ENCODE results near the gene HTT. TPM values are rescaled to one million over a fixed set of nuclear protein-coding genes. Genes with fewer than 3 reads are reported as not detected.
A peak's percentile ranks its signal among the peaks of the same experiment; 100 is the strongest.
"Not testable (repeated sequence)": the region's sequence is repeated elsewhere in the genome, so short reads cannot be mapped to it uniquely, and the experiment has no call there.

HTT gene
- polyA plus RNA-seq, 3 donors = 1.8 to 27.1 (median 3.0) TPM

DNA sequence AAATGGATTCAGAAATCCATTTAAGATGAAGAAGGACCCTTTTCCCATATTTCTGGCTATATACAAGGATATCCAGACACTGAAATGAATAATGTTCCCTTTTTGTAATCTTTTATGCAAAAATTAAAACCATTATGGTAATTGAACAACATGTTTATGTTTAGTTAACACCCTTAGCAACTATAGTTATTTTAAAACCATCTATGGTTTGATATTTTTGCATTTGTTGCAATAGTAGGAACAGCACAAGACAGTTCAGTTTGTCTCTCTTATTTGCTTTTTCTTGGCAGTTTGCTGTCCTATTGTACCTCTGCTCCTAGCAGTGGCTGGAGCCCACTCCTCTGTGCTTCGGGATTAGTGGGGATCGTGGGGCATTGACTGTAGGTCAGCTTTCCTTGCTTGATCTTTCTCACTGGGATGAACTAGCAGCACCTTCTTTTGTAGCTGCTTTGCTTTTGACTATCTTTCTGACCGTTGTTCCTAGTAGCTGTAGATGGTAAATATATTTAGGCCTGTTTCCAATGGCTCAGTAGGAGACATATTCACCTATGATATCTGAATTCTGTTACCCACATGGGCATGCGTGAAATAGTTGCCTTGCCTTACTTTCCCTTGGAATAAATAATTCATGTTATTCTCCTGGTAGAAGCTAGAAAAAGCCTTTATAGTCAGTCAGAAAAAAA, 12.8 kb downstream of the HTT start:
- TF ChIP-seq, protein P1, sequence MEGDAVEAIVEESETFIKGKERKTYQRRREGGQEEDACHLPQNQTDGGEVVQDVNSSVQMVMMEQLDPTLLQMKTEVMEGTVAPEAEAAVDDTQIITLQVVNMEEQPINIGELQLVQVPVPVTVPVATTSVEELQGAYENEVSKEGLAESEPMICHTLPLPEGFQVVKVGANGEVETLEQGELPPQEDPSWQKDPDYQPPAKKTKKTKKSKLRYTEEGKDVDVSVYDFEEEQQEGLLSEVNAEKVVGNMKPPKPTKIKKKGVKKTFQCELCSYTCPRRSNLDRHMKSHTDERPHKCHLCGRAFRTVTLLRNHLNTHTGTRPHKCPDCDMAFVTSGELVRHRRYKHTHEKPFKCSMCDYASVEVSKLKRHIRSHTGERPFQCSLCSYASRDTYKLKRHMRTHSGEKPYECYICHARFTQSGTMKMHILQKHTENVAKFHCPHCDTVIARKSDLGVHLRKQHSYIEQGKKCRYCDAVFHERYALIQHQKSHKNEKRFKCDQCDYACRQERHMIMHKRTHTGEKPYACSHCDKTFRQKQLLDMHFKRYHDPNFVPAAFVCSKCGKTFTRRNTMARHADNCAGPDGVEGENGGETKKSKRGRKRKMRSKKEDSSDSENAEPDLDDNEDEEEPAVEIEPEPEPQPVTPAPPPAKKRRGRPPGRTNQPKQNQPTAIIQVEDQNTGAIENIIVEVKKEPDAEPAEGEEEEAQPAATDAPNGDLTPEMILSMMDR (IDR thresholded peaks at IDR 0.05) = no peak
- peaks cover 0 to 4% (median 0%) of the 10 kb centered on the region in 3 donors for H3K27me3 Mint-ChIP-seq (ENCODE audit: low read depth in 3 of 3)
- H4K20me1 ChIP-seq (ENCODE audit: insufficient read depth, low read length) = peaks cover 79% of the 10 kb centered on the region
- no peak overlapping the region for H3K27ac Mint-ChIP-seq
- no peaks in the 10 kb centered on the region for H3K27me3 ChIP-seq (ENCODE audit: control insufficient read depth in 2 of 2, insufficient read depth in 2 of 2, low read length in 2 of 2)
- DNase-seq = no peak
- H3K4me3 Mint-ChIP-seq = no peak overlapping the region
- H3K4me3 ChIP-seq (replicated peaks in 1 of 3; ENCODE audit: low read depth in 2 of 3, low read length in 3 of 3) = no peak overlapping the region
- peaks cover 10 to 12% of the 10 kb centered on the region in 2 donors for H3K4me1 ChIP-seq (ENCODE audit: control insufficient read depth in 1 of 2, insufficient read depth in 2 of 2, low read length in 2 of 2)
- H3K4me2 ChIP-seq (replicated peaks; ENCODE audit: extremely low read depth, low read length, poor library complexity, severe bottlenecking) = no peak overlapping the region
- 100% methylated on average over 2 of the region's 4 CpGs for WGBS (ENCODE audit: insufficient coverage)
- H3K9me3 ChIP-seq (replicated peaks in 1 of 2; ENCODE audit: control insufficient read depth in 1 of 2, insufficient read depth in 1 of 2, low read length in 2 of 2) = no peaks in the 10 kb centered on the region
- H3K4me1 Mint-ChIP-seq = peaks cover 22% of the 10 kb centered on the region
- peaks cover 43% of the 10 kb centered on the region for H3K79me2 ChIP-seq (ENCODE audit: insufficient read depth, low read length)
- no peak overlapping the region for H3K27ac ChIP-seq (ENCODE audit: low read depth in 1 of 2, low read length in 2 of 2)
- intact Hi-C loops (cut with micrococcal nuclease) = no loop called here
- H3K9me3 Mint-ChIP-seq = peaks cover 0 to 3% (median 0%) of the 10 kb centered on the region in 7 donors
- peaks cover 34 to 51% of the 10 kb centered on the region in 2 donors for H3K36me3 Mint-ChIP-seq
- no peak overlapping the region for H3K9ac ChIP-seq (ENCODE audit: insufficient read depth, low read length, poor library complexity, severe bottlenecking)
- H2AFZ ChIP-seq (ENCODE audit: insufficient read depth, low read depth, low read length, poor library complexity, severe bottlenecking) = no peak overlapping the region
- H3K36me3 ChIP-seq (replicated peaks in 1 of 2; ENCODE audit: control insufficient read depth in 1 of 2, insufficient read depth in 2 of 2, low read length in 2 of 2) = peaks cover 41 to 54% of the 10 kb centered on the region in 2 donors

DNA sequence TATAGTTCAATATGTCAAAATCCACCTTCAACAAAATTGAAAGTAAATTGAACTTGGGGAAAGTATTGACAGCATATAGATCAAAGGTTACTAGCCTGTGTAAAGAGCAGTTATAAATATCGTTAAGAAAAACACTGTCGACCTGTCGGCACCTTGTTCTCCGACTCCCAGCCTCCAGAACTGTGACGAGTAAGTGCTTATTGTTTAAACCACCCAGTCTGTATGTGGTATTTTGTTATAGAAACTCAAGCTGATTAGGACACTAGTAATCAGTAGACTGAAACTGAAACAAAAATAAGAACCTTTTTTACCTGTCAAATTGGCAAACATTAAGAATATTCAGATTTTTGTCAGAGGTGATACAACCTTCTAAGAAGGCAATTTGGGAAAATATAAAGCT, 17.0 kb downstream of the HTT start:
- Histone ChIP-seq H3K9ac (ENCODE audit: insufficient read depth, low read length, poor library complexity, severe bottlenecking) (no peak overlapping the region), H4K20me1 (ENCODE audit: insufficient read depth, low read length) (peaks cover 44% of the 10 kb centered on the region), H3K9me3 (replicated peaks in 1 of 2; ENCODE audit: control insufficient read depth in 1 of 2, insufficient read depth in 1 of 2, low read length in 2 of 2) (no peaks in the 10 kb centered on the region), H3K79me2 (ENCODE audit: insufficient read depth, low read length) (peaks cover 15% of the 10 kb centered on the region), H3K36me3 (replicated peaks in 1 of 2; ENCODE audit: control insufficient read depth in 1 of 2, insufficient read depth in 2 of 2, low read length in 2 of 2) (peaks cover 64 to 84% of the 10 kb centered on the region in 2 donors), H3K27me3 (ENCODE audit: control insufficient read depth in 2 of 2, insufficient read depth in 2 of 2, low read length in 2 of 2) (no peaks in the 10 kb centered on the region), H3K27ac (ENCODE audit: low read depth in 1 of 2, low read length in 2 of 2) (no peak overlapping the region), H2AFZ (ENCODE audit: insufficient read depth, low read depth, low read length, poor library complexity, severe bottlenecking) (no peak overlapping the region), H3K4me2 (replicated peaks; ENCODE audit: extremely low read depth, low read length, poor library complexity, severe bottlenecking) (no peak overlapping the region), H3K4me3 (replicated peaks in 1 of 3; ENCODE audit: low read depth in 2 of 3, low read length in 3 of 3) (no peak overlapping the region), H3K4me1 (ENCODE audit: control insufficient read depth in 1 of 2, insufficient read depth in 2 of 2, low read length in 2 of 2) (no peaks in the 10 kb centered on the region)
- H3K4me3 Mint-ChIP-seq = no peak overlapping the region
- H3K27ac Mint-ChIP-seq = peak overlapping the region in 3 of 7 donors; percentile 19 to 61 (median 20)
- TF ChIP-seq, protein P1 (IDR thresholded peaks at IDR 0.05) = no peak
- H3K36me3 Mint-ChIP-seq = peaks cover 65 to 79% of the 10 kb centered on the region in 2 donors
- no peak for DNase-seq
- no peaks in the 10 kb centered on the region for H3K4me1 Mint-ChIP-seq
- peaks cover 0 to 2% (median 0%) of the 10 kb centered on the region in 3 donors for H3K27me3 Mint-ChIP-seq (ENCODE audit: low read depth in 3 of 3)
- H3K9me3 Mint-ChIP-seq = peaks cover 0 to 3% (median 0%) of the 10 kb centered on the region in 7 donors
- WGBS (ENCODE audit: insufficient coverage) = no CpG with 5 or more reads among the region's 5 CpGs
- intact Hi-C loops (cut with micrococcal nuclease) = no loop called here

DNA sequence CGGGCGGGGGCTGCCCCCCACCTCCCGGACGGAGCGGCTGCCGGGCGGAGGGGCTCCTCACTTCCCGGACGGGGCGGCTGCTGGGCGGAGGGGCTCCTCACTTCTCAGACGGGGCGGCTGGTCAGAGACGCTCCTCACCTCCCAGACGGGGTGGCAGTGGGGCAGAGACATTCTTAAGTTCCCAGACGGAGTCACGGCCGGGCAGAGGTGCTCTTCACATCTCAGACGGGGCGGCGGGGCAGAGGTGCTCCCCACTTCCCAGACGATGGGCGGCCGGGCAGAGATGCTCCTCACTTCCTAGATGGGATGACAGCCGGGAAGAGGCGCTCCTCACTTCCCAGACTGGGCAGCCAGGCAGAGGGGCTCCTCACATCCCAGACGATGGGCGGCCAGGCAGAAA, 20.2 kb downstream of the HTT start:
- H3K27ac ChIP-seq (ENCODE audit: low read depth in 1 of 2, low read length in 2 of 2); H3K4me3 Mint-ChIP-seq; H2AFZ ChIP-seq (ENCODE audit: insufficient read depth, low read depth, low read length, poor library complexity, severe bottlenecking); H3K4me1 Mint-ChIP-seq; H3K27ac Mint-ChIP-seq; H3K4me1 ChIP-seq (ENCODE audit: control insufficient read depth in 1 of 2, insufficient read depth in 2 of 2, low read length in 2 of 2); H3K4me3 ChIP-seq (replicated peaks in 1 of 3; ENCODE audit: low read depth in 2 of 3, low read length in 3 of 3); H3K9me3 Mint-ChIP-seq; H3K79me2 ChIP-seq (ENCODE audit: insufficient read depth, low read length); H3K27me3 Mint-ChIP-seq (ENCODE audit: low read depth in 3 of 3); intact Hi-C loops (cut with micrococcal nuclease); H3K9ac ChIP-seq (ENCODE audit: insufficient read depth, low read length, poor library complexity, severe bottlenecking); H3K4me2 ChIP-seq (replicated peaks; ENCODE audit: extremely low read depth, low read length, poor library complexity, severe bottlenecking); DNase-seq; H3K27me3 ChIP-seq (ENCODE audit: control insufficient read depth in 2 of 2, insufficient read depth in 2 of 2, low read length in 2 of 2); H3K9me3 ChIP-seq (replicated peaks in 1 of 2; ENCODE audit: control insufficient read depth in 1 of 2, insufficient read depth in 1 of 2, low read length in 2 of 2): not testable (repeated sequence)
- WGBS (ENCODE audit: insufficient coverage) = over 99% methylated on average over 21 of the region's 28 CpGs
- H3K36me3 Mint-ChIP-seq = peaks cover 62 to 76% of the 10 kb centered on the region in 2 donors
- peaks cover 31% of the 10 kb centered on the region for H4K20me1 ChIP-seq (ENCODE audit: insufficient read depth, low read length)
- H3K36me3 ChIP-seq (replicated peaks in 1 of 2; ENCODE audit: control insufficient read depth in 1 of 2, insufficient read depth in 2 of 2, low read length in 2 of 2) = peaks cover 61 to 79% of the 10 kb centered on the region in 2 donors
